GM18508 (cell line): ENCODE data around the gene TTC3.

ENCODE experiments used
- ATAC-seq: cut with Tn5 transposase; IDR thresholded peaks from one replicate; pipeline ENCODE4 v1.9.1; 2021; ENCODE audit warnings: moderate number of reproducible peaks; ENCODE audit not compliant: insufficient read depth, unreplicated experiment

Gene TTC3

GRCh38 chr21:37145635-37146111 is 72.6 kb downstream of the TTC3 start:
- ATAC-seq: no peak

GRCh38 chr21:37146320-37147235 is 73.5 kb downstream of the TTC3 start:
- ATAC-seq: no peak

GRCh38 chr21:37149411-37149810 is 76.4 kb downstream of the TTC3 start:
- no peak for ATAC-seq

- ATAC-seq: no peak
Measured at GRCh38 chr21:37153196-37153934, 80.3 kb downstream of the TTC3 start.

- no peak for ATAC-seq
Measured at GRCh38 chr21:37153935-37154350, 80.9 kb downstream of the TTC3 start.

GRCh38 chr21:37155186-37155585 is 82.1 kb downstream of the TTC3 start:
- ATAC-seq: no peak

- ATAC-seq: no peak
Measured at GRCh38 chr21:37157938-37158337, 84.9 kb downstream of the TTC3 start.

- ATAC-seq: no peak
Measured at GRCh38 chr21:37159053-37159776, 86.2 kb downstream of the TTC3 start.

- no peak for ATAC-seq
Measured at GRCh38 chr21:37159949-37160348, 86.9 kb downstream of the TTC3 start.

- no peak for ATAC-seq
Measured at GRCh38 chr21:37164742-37165141, 91.7 kb downstream of the TTC3 start.

GRCh38 chr21:37165586-37165985 is 92.5 kb downstream of the TTC3 start:
- no peak for ATAC-seq

GRCh38 chr21:37166733-37167132 is 93.7 kb downstream of the TTC3 start:
- no peak for ATAC-seq

- no peak for ATAC-seq
Measured at GRCh38 chr21:37168666-37169065, 95.6 kb downstream of the TTC3 start.

GRCh38 chr21:37172646-37173045 is 99.6 kb downstream of the TTC3 start:
- no peak for ATAC-seq

- no peak for ATAC-seq
Measured at GRCh38 chr21:37176716-37177115, 103.7 kb downstream of the TTC3 start.

- ATAC-seq: no peak
Measured at GRCh38 chr21:37181059-37181458, 108.0 kb downstream of the TTC3 start.

GRCh38 chr21:37182222-37182621 is 109.2 kb downstream of the TTC3 start:
- ATAC-seq: no peak

- no peak for ATAC-seq
Measured at GRCh38 chr21:37183749-37184148, 110.7 kb downstream of the TTC3 start.

GRCh38 chr21:37184784-37185593 is 111.9 kb downstream of the TTC3 start:
- ATAC-seq: no peak

GRCh38 chr21:37186983-37187382 is 113.9 kb downstream of the TTC3 start:
- ATAC-seq: no peak
